Measurements from ENCODE around the gene CARD9.
"Not testable (repeated sequence)": the region's sequence is repeated elsewhere in the genome, so short reads cannot be mapped to it uniquely, and the experiment has no call there.

The CARD9 gene

DNA sequence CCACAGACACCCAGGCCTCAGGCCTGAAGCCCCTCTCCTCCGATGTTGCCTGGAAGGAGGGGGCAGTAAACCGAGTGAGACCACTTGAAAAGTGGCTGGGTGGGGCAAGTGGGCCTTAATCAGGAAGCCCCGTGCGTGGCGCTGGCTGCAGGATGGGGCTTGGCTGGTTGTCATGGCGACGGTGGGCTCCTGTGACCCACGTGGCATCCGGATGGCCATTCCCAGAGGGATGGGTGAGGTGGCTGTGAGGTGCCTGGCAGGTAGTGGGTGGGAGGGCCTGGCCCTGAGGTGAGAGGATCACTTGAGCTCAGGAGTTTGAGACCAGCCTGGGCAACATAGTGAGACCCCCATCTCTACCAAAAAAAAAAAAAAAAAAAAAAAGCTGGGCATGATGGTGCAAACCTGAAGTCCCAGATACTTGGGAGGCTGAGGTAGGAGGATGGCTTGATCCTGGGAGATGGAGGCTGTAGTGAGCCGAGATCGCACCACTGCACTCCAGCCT lies 40.9 kb downstream of the CARD9 start:
- no peak for FAIRE-seq

DNA sequence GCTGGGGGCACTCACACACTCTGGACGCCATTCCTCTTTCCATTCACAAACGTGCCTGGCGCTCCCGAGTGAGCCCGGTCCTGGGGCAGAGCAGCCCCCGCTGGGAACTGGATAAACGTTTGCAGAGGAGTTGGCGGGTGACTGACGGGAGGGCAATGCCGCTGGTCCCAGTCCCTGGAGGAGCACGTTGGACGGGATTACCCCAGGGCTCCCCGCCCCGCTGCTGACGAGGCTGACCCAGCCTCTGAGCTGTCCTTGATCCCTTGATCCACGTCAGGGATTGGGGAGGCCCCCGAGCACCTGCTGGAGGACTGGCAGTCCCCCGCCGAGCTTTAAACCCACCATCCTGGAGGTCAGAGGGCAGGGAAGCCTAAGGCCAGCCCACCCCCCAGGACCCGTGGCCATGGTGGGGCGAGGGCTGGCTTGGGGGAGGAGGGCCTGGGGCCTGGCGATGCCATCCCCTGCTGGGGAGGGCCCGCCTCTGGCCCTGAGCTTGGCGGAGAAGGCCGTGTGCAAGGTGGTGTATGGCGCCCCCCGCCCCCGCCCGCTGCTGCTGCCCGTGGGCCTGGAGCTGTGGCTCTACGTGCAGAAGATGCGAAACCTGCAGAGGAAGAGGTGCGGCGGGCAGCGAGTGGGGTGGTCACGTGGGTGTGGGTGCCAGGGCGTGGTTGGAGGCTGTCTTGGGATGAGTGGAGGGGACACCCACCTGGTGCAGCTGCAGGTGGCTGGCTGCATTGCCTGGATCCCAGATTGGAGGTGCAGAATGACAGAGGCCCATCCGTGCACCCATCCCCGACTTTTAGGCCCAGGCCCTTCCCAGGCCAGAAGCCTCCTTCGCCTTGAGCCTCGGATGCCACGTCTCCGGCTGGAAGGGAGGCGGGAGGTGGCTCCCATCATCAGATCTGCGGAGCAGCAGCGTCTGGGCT lies 41.6 kb downstream of the CARD9 start:
- no peak for FAIRE-seq

GRCh38 chr9:136331030-136331429 lies 42.4 kb downstream of the CARD9 start:
- no peak for FAIRE-seq

DNA sequence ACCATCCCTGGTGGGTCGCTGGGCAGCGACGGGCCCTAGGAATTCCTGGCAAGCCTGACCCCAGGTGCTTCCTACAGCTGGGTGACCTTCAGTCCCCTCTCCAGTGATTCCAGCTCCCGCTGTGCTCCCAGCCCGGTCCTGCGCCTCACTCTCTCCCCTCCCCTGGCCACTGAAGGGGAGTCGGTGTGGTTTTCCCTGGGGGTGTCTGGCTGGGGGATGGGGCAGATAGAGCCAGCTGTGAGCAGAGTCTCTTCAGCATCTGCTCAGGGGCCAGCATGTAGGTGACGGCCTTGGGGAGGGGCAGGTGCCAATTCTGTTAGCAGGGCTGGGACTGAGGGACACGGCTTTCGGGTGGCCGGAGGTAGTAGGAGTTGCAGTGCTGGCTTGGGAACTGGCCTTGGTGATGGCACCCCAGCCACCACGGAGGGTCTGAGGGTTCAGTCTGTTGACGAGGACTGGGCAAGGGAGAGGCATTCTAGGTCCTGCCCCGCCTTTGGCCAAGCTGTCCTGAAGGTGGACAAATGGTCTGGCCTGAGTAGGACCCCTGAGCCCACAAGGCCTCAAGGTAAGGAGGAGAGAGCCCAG lies 43.0 kb downstream of the CARD9 start:
- no peak for FAIRE-seq

GRCh38 chr9:136329636-136330405 lies 43.6 kb downstream of the CARD9 start:
- FAIRE-seq = no peak

GRCh38 chr9:136329211-136329627 lies 44.2 kb downstream of the CARD9 start:
- no peak for FAIRE-seq

DNA sequence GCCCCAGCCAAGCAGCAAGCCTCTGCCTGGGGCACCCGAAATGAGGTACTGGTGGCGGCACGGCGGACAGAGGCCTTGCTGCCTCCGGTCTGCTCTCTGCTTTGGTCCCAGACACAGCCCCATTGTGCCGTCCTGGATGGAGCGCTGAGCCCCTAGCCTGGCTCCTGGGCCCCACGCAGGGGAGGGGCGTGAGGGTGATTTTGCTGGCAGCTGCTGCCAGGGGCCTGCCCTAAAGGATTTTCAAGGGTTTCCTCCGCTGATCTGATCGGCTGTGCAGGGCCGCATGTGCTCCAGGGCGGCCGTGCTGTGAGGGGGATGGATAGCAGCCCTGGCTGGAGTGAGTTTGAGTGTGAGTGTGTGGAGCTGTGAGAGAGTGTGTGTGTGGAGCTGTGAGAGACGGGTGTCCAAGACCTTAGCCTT lies 44.8 kb downstream of the CARD9 start:
- FAIRE-seq = no peak

- FAIRE-seq = no peak
These were observed 45.4 kb downstream of the CARD9 start for GRCh38 chr9:136328011-136328621.

DNA sequence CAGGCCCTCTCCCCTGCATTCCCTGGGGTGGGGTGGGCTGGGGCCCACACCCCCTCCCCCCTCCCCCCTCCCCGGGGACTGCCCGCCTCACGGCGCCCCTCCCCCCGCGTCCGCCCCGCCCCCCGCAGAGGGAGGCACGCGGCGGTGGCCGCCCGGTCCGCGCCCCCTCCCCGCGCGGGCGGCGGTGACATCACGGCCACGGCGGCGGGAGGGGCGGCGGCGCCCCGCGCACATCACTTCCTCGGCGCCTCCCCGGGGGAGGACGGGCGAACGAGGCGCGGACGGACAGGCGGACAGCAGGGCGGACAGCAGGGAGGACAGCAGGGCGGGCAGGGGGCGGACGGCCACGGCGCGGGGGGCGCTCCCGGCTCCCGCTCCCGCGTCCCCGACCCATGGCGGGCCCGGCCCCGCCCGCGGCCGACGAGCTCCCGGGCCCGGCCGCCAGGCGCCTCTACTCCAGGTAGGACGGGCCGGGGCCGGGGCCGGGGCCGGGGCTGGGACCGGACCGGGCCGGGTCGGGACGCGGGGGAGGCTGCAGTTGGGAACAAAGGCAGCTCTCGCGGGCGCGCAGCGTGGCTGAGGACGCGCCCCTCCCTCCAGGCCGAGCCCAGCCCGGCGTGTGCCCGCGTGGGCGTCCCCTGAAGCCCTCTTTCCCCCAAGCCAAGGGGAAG lies 46.0 kb downstream of the CARD9 start, which contains the start of gene GPSM1:
Gene GPSM1, plus strand, starts transcription at position 236 of the 671 bp plus-strand sequence. Its CDS starts 157 bp downstream, at position 393.
- no peak for FAIRE-seq

- no peak for FAIRE-seq
These were observed 46.6 kb downstream of the CARD9 start for GRCh38 chr9:136326761-136327303.

GRCh38 chr9:136326061-136326760 lies 47.3 kb downstream of the CARD9 start:
- no peak for FAIRE-seq

DNA sequence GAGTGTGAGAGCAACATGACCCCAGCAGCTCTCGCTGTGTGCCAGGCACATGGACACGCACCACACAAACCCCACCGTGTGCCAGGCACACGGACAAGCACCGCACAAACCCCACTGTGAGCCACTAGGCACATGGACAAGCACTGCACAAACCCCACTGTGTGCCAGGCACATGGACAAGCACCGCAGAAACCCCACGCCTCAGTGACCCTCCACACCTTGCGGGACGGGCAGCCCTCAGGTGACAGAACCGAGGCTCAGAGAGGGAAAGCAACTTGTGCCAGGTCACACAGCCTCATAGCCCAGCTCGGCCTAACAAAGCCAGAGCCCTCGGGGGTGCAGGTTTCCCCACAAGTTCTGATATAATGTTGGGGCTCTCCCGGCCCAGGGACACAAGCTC lies 48.1 kb downstream of the CARD9 start:
- FAIRE-seq = no peak

GRCh38 chr9:136324501-136325300 lies 48.8 kb downstream of the CARD9 start:
- FAIRE-seq = no peak

DNA sequence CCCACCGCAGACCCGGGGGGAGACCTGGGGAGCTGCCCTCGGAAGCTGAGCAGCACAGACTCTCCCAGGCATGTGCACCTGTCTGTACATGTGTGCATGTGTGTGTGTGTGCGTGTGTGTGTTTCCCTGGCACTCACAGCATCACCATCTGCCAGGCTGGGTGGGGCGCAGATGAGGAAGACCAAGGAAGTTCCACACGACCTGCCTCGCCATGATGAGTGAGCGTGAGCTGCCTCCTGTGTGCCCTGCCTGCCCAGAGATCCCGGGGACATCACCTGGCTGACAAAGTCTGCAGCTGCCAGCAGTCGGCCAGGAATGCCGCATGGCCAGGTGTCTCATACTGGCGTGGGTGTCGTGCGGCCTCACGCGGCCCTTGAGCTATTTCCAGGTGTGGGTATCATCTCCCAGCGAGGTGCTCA lies 50.1 kb downstream of the CARD9 start:
- no peak for FAIRE-seq

DNA sequence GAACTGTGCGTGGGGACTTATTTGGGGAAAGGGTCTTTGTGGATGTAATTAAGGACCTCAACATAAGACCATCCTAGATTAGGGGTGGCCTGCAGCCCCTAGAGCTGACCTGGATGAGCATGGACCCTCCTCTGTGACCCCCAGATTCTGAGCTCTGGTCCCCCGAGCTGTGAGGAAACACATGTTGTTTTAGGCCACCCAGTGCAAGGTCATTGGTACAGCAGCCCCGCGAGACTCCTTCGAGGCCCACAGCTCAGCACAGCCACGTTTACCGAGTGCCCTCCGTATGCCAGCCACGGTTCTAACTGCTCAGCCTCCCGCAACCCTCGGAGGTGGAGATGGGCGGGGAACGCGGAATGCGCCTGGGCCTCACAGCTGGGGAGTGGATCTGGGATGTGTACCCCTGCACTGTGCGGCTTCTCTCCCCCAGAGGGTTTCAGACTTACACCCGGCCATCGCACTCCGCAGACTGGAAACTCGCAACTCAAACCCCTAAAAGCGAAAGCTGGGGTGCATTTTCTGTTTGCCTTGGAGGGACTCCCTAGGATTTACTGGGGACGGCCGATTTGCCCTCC lies 50.6 kb downstream of the CARD9 start:
- FAIRE-seq = no peak

GRCh38 chr9:136321561-136321960 lies 51.9 kb downstream of the CARD9 start:
- no peak for FAIRE-seq

DNA sequence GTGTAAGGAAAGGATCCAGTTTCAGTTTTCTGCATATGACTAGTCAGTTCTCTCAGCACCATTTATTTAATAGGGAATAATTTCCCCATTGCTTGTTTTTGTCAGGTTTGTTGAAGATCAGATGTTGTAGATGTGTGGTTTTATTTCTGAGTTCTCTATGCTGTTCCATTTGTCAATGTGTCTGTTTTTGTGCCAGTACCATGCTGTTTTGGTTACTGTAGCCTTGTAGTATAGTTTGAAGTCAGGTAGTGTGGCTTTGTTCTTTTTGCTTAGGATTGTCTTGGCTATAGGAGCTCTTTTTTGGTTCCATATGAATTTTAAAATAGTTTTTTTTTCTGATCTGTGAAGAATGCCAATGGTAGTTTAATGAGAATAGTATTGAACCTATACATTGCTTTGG lies 52.5 kb downstream of the CARD9 start:
- FAIRE-seq = not testable (repeated sequence)

DNA sequence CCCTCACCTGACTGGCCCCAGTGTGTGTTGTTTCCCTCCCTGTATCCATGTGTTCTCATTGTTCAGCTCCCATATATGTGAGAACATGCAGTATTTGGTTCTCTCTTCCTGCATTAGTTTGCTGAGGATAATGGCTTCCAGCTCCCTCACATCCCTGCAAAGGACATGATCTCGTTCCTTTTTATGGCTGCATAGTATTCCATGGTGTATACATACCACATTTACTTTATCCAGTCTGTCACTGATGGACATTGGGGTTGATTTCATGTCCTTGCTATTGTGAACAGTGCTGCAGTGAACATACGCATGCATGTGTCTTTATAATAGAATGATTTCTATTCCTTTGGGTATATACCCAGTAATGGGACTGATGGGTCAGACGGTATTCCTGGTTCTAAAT lies 53.5 kb downstream of the CARD9 start:
- not testable (repeated sequence) for FAIRE-seq

GRCh38 chr9:136319244-136319643 lies 54.2 kb downstream of the CARD9 start:
- not testable (repeated sequence) for FAIRE-seq

GRCh38 chr9:136318776-136319241 lies 54.7 kb downstream of the CARD9 start:
- FAIRE-seq = no peak
